ENCODE data around the gene BCOR. TPM values are rescaled to one million over a fixed set of nuclear protein-coding genes. Genes with fewer than 3 reads are reported as not detected.

BCOR gene
- total RNA-seq, 1 donor from 2014 or later = 74.6 TPM

DNA sequence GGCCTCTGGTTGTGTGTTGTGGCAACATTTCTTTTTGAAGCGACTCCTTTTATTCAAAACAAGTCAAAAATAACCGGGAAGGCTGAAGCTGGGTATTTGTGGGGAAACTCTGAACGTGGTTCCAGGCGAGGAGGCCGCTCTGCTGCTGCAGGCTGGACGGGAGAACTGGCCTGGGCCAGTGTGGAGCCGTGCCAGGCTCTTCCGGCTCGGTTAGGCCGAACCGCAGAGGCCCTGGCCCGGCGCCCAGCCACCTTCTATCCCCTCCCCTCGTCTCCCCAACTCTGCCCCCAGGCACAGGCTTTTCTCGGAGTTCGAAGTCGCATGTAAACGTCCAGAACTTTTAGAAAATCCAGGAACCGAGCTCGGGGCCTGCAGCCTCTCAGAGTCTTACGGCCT lies 2.4 kb upstream of the BCOR start:
- H3K4me3 Mint-ChIP-seq (ENCODE audit: low read depth) = peak overlapping the region; percentile 54
- no peaks in the 10 kb centered on the region for H3K9me3 Mint-ChIP-seq
- H3K27ac Mint-ChIP-seq = peak overlapping the region; percentile 75
- peaks cover 11% of the 10 kb centered on the region for H3K4me1 Mint-ChIP-seq (ENCODE audit: low read depth)
- H3K27me3 Mint-ChIP-seq (ENCODE audit: low read depth) = no peaks in the 10 kb centered on the region
- peaks cover 9% of the 10 kb centered on the region for H3K36me3 Mint-ChIP-seq (ENCODE audit: low read depth)
- no peak for DNase-seq (ENCODE audit: low spot score)
- intact Hi-C loops (cut with micrococcal nuclease) = no loop called here

DNA sequence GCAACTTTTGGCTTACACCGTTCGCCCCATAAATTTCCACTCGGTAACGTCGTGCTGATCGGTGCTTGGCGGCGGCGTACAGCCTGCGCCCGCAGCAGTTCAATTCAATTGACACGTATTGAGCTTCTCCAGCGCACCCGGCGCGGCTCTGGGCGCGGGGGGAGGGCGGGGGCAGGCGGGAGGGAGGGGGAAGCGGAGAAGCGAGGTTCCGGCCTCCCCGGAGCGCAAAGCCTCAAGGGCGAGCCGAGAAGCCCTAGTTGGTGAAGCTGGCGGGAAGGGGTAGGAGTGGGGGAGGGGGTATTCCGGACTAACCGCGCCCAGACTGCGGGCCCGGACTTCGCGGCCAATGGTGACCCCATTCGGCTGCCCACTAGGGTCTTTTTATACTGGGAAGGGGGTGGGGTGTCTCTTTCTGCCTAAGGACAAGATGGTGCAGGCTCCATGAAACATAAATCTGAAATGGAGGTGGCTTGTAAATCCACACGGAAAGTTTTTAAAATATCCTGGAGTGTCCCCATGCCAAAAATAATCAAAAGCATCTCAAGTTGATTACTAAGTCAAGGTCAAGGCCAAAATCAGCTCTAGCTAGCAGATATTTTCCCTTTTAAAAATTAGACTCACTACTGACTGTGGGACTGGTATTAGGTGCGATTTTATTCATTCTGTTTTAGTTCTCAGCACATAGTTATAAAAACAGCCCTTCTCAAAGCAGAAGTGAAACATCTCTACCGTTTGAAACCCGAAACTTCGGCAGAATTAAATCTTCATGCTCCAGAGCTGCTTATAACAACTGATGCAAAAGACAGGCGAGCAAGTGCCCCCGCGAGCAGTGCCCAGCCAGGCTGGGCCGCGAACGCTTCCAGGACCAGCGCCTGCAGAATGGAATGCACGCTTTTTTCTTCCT lies 1.5 kb upstream of the BCOR start:
- H3K27me3 Mint-ChIP-seq (ENCODE audit: low read depth) = no peaks in the 10 kb centered on the region
- peak; percentile 57 for DNase-seq (ENCODE audit: low spot score)
- peaks cover 13% of the 10 kb centered on the region for H3K36me3 Mint-ChIP-seq (ENCODE audit: low read depth)
- peaks cover 15% of the 10 kb centered on the region for H3K4me1 Mint-ChIP-seq (ENCODE audit: low read depth)
- intact Hi-C loops (cut with micrococcal nuclease) = loop anchor here (2.0 to 10.0 kb wide), 4 partner anchors 53 to 285 kb away; no protein-coding TSS in a partner anchor
- peak overlapping the region; percentile 95 for H3K27ac Mint-ChIP-seq
- peak overlapping the region; percentile 86 for H3K4me3 Mint-ChIP-seq (ENCODE audit: low read depth)
- H3K9me3 Mint-ChIP-seq = no peaks in the 10 kb centered on the region

DNA sequence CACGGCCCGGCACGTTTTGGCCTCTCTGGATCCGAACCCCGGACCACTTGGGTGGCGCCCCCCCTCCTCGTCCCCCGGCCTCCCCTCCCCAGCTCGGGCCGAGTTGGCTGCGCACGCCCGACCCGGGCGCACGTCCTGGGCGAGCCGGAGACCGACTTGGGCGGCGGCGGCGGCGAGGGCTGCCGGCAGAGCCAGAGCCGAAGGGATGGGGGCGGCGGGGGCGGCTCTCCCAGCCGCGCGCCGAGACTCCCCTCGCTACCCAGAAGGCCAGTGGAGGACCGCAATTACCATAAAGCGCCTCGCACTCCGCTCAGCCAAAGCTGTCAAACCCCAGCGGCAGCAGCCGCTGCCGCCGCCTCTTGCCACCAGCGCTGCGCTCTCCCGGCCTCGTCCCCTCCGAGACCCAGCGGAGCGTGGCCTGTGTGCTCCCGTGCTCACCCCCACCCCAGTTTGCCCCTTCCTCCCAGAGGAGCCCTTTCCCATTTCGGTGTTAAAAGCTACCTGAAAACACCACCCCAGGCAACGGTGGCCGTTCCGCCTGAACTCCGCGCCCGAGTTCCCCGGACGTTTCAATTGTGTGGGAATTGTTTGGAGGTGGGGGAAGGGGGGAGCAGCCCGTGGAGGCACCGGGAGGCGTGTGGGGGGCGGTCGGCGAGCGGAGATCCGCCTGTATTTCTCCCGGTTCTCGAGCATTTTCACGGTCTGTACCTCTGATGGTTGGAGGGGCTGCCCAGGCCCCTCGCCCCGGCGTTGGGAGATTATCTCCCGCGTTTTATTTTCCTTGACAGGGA lies 701 bp upstream of the BCOR start:
- peaks cover 21% of the 10 kb centered on the region for H3K4me1 Mint-ChIP-seq (ENCODE audit: low read depth)

DNA sequence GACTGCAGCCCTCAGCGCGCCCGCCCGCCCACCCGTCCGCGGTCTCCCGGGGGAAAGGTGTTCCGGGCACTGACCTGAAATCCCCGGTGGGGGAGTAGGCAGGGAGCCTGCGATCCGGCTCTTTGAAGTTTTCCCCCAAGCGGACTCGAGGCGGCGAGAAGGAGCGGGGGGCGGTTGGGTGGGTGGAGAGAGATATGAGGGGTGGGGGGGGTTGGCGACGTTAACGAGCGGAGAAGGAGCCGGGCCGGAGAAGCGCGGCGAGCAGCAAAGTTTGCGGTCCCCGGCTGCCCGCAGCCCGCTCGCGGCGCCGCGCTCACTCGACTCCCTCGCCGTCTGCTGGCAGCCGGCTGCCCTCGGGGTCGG lies 636 bp downstream of the BCOR start:
- Mint-ChIP-seq H3K36me3 (ENCODE audit: low read depth) (peaks cover 31% of the 10 kb centered on the region), H3K4me1 (ENCODE audit: low read depth) (peaks cover 32% of the 10 kb centered on the region), H3K9me3 (no peaks in the 10 kb centered on the region), H3K27me3 (ENCODE audit: low read depth) (no peaks in the 10 kb centered on the region), H3K4me3 (ENCODE audit: low read depth) (peak overlapping the region; percentile 90), H3K27ac (peak overlapping the region; percentile 55)
- intact Hi-C loops (cut with micrococcal nuclease) = loop anchor here (2.0 to 10.0 kb wide), 5 partner anchors 84 to 330 kb away; no protein-coding TSS in a partner anchor
- DNase-seq (ENCODE audit: low spot score) = peak; percentile 18

More for the DNA sequence above, 701 bp upstream of the BCOR start:
- Mint-ChIP-seq H3K4me3 (ENCODE audit: low read depth) (peak overlapping the region; percentile 86), H3K27me3 (ENCODE audit: low read depth) (no peaks in the 10 kb centered on the region), H3K36me3 (ENCODE audit: low read depth) (peaks cover 19% of the 10 kb centered on the region), H3K27ac (peak overlapping the region; percentile 95), H3K9me3 (no peaks in the 10 kb centered on the region)
- peak; percentile 58 for DNase-seq (ENCODE audit: low spot score)
- intact Hi-C loops (cut with micrococcal nuclease) = loop anchor here (1.0 to 10.0 kb wide), 5 partner anchors 8 to 284 kb away; no protein-coding TSS in a partner anchor

DNA sequence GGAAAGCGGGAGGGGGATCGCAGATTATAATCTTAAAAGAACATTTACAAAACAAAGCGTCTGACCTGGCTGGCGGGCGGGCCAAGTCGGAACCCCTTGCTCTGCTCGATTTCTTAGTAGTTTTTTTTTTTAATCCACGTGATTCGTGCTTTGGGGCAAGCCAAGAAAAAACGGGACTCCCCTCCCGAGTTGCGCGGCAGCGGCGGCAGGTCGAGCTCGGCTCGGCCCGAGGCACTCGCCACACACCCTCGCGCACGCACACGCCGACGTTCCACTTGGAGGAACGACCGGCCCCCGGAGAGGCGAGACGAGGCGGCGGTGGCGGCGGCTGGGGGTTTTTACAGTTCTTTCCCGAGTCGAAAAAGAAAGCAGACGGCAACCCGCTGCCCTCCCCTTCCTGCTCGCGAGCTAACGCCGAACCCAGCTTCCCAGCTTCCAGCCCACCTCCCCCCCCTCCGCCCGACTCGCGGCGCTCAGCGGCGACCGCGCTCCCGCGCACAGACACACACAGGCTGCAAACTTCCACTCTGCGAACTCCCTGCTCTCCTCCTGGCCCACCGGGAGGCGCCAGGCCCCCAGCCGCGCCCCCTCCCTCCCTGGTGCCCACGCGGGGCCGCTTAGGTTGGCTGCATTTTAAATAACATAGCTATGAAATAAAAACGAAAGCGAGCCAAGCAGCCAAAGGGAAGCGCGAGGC lies 1.2 kb downstream of the BCOR start:
- H3K4me1 Mint-ChIP-seq (ENCODE audit: low read depth) = peaks cover 32% of the 10 kb centered on the region
- no peaks in the 10 kb centered on the region for H3K27me3 Mint-ChIP-seq (ENCODE audit: low read depth)
- peak overlapping the region; percentile 84 for H3K27ac Mint-ChIP-seq
- peaks cover 31% of the 10 kb centered on the region for H3K36me3 Mint-ChIP-seq (ENCODE audit: low read depth)
- H3K4me3 Mint-ChIP-seq (ENCODE audit: low read depth) = peak overlapping the region; percentile 90
- intact Hi-C loops (cut with micrococcal nuclease) = loop anchor here (2.0 to 10.0 kb wide), 5 partner anchors 84 to 330 kb away; no protein-coding TSS in a partner anchor
- H3K9me3 Mint-ChIP-seq = no peaks in the 10 kb centered on the region
- peak; percentile 63 for DNase-seq (ENCODE audit: low spot score)

DNA sequence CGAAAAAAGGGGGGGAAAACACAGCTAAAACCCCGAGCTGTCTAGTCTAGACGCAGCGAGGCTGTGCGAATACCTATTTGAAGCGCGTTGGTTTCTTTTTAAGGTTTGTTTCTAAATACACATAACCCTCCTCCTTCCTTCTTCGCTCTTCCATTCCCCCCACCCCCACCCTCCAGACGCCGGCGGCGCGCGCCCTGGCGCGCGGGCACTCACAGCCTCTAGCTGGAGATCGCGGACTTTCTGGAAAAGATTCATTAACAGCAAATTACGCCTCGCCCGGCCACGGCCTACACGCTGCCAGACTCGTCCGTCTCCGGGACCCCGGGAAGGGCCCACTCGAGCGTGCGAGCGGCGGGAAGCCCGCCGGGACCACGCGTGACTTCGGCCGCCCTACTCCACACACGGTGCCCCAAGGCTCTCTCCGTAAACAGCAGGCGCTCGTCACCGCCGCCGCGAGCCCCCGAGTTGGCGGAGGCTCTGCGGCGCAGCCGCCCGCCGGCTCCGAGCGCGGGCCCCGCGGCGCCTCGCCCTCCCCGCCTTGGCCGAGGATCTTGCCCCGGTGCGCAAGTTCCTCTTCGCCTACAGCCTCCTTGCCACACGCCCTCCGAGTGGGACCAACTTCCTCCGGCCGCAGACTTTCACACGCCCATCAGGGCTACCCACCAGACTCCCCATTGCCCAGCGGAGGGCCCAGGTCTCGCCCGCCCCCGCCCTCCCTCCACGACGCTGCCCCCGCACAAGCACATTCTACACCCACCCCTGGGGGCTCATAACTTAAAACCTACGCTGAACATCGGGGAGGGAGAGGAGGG lies 2.0 kb downstream of the BCOR start:
- intact Hi-C loops (cut with micrococcal nuclease) = loop anchor here (1.0 to 10.0 kb wide), 6 partner anchors 79 to 329 kb away; no protein-coding TSS in a partner anchor
- DNase-seq (ENCODE audit: low spot score) = no peak

DNA sequence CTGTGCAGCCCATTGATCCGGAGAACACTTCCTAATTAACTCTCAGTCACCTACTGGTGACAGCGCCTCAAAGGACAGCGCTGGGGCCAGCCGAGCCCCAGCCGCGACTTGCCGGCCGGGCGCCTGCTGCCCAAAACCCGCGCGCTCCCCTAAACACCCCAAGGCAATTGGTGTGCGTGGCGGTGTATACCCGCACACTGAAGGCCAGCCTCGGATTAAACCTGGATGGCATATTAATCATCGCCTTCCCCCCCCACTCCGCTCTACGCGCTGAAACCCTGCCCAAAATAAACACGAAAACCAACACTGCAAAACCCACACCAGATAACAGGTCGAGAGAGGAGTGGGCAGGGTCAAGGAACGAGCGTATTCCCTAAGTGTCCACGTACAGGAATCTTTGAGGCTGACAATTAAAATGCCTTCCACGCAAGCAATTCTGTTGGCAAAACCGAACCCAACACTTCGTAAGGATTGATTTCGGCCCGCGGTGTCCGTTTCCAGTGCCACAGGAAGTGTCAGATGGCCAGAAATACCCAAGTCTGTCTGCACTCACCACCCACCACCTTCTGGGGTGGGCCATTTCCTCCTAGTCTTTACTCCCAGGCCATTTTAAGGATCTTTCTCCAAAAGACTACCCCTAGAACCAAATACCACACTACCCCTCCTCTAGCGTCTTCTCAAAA lies 2.7 kb downstream of the BCOR start:
- Mint-ChIP-seq H3K36me3 (ENCODE audit: low read depth) (peaks cover 38% of the 10 kb centered on the region), H3K9me3 (no peaks in the 10 kb centered on the region), H3K4me1 (ENCODE audit: low read depth) (peaks cover 39% of the 10 kb centered on the region), H3K4me3 (ENCODE audit: low read depth) (peak overlapping the region; percentile 90), H3K27me3 (ENCODE audit: low read depth) (no peaks in the 10 kb centered on the region), H3K27ac (peak overlapping the region; percentile 79)
- DNase-seq (ENCODE audit: low spot score) = no peak
- intact Hi-C loops (cut with micrococcal nuclease) = loop anchor here (1.0 to 10.0 kb wide), 4 partner anchors 79 to 280 kb away; no protein-coding TSS in a partner anchor

More for the DNA sequence above, 2.0 kb downstream of the BCOR start:
- Mint-ChIP-seq H3K4me3 (ENCODE audit: low read depth) (peak overlapping the region; percentile 90), H3K4me1 (ENCODE audit: low read depth) (peaks cover 39% of the 10 kb centered on the region), H3K27me3 (ENCODE audit: low read depth) (no peaks in the 10 kb centered on the region), H3K36me3 (ENCODE audit: low read depth) (peaks cover 37% of the 10 kb centered on the region), H3K9me3 (no peaks in the 10 kb centered on the region), H3K27ac (peak overlapping the region; percentile 84)

DNA sequence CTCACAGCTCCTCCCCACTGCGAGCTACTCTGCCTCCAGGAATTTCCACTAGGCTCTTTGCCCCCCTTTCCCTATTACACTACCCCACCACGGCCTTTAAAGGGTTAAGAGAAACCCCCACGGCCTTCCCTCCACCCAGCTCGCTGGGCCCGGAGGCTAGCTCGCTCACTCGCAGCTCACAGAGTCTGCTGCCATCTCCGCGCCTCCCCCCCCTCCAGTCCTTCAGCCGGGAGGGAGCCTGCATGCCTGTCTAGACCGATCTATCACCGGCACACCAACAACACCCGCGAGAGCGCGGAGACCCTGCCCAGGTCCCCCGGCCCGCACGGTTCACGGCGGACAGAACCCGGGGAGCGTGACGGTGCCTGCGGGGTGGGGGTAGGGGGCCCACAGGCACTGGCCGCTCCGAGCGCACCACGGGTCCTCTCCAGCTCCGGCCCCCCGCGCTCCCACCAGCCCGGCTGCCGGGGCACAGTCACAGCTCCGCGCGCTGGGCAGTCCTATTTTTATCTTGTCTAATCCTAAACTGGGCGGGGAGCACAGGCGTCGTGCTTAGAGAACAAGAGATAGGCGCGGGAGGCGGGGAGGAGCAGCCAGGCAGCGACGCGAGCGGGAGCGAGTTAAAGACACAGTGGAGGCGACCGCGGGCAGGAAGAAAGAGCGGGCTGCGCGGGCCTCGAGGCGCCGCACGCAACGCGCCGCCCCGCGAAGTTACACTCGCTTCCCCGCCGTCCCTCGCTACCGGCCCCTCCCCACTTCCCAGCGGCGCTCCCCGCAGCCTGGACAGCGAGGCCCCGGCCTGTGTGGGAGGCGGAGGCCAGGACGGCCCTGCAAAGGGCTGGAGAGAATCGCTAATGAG lies 3.5 kb downstream of the BCOR start:
- peaks cover 35% of the 10 kb centered on the region for H3K4me1 Mint-ChIP-seq (ENCODE audit: low read depth)
- intact Hi-C loops (cut with micrococcal nuclease) = loop anchor here (10.0 kb wide), 1 partner anchor 279 kb away; no protein-coding TSS in a partner anchor
- peaks cover 38% of the 10 kb centered on the region for H3K36me3 Mint-ChIP-seq (ENCODE audit: low read depth)
- peak; percentile 41 for DNase-seq (ENCODE audit: low spot score)
- H3K9me3 Mint-ChIP-seq = no peaks in the 10 kb centered on the region
- H3K27me3 Mint-ChIP-seq (ENCODE audit: low read depth) = no peaks in the 10 kb centered on the region
- peak overlapping the region; percentile 90 for H3K4me3 Mint-ChIP-seq (ENCODE audit: low read depth)
- no peak overlapping the region for H3K27ac Mint-ChIP-seq

DNA sequence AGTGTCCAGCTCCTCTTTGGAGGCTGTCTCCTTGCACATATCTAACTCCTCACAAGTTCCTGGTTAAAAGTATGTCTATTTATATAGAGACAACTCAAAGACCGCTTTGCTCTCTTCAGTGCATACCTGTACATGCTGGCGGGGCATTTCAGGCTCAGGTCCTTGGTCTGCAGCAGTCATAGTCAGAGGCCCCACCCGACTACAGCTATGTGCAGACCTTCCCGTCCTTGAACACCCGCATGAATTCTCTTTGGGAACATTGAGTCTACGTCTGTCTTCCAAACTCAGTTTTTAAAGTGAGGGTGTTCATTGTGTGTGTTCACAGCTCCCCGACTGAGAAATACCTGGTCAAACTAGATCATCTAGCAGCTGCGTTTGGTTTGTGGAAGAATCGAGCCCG lies 4.2 kb downstream of the BCOR start:
- Mint-ChIP-seq H3K36me3 (ENCODE audit: low read depth) (peaks cover 42% of the 10 kb centered on the region), H3K4me1 (ENCODE audit: low read depth) (peaks cover 41% of the 10 kb centered on the region), H3K27me3 (ENCODE audit: low read depth) (no peaks in the 10 kb centered on the region), H3K27ac (no peak overlapping the region), H3K9me3 (no peaks in the 10 kb centered on the region), H3K4me3 (ENCODE audit: low read depth) (peak overlapping the region; percentile 90)
- intact Hi-C loops (cut with micrococcal nuclease) = loop anchor here (10.0 kb wide), 1 partner anchor 279 kb away; no protein-coding TSS in a partner anchor
- no peak for DNase-seq (ENCODE audit: low spot score)

DNA sequence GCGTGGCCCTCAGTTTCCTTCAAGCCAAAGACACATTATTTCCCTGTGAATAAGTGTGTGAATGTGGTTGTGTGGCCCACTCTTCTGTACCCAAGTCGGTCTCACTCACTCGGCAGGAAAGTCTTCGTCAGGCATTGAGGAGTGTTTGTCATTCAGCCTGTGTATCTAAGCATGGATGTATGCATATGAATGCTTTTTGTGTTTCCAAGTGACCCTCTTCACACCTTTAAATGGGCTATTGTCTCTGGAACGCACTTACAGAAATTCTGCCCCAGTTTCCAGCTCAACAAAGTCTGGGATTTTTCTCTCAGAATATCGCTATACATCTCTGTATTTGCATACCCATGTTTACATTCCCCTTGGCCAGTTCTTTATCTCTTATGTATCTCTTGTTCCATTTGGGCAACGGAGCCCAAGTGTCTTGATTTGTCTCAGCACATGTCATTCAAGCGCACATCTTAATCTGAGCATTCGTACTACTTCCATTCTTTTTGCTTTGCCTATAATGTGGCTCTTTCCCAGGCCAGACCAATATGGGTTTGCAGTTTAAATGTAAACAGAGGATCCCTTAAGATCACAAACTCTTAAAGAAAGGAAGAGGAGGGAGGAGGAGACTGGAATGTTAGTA lies 4.8 kb downstream of the BCOR start:
- Mint-ChIP-seq H3K9me3 (no peaks in the 10 kb centered on the region), H3K4me1 (ENCODE audit: low read depth) (peaks cover 45% of the 10 kb centered on the region), H3K27me3 (ENCODE audit: low read depth) (no peaks in the 10 kb centered on the region), H3K36me3 (ENCODE audit: low read depth) (peaks cover 43% of the 10 kb centered on the region), H3K27ac (no peak overlapping the region), H3K4me3 (ENCODE audit: low read depth) (peak overlapping the region; percentile 42)
- DNase-seq (ENCODE audit: low spot score) = no peak
- intact Hi-C loops (cut with micrococcal nuclease) = loop anchor here (10.0 kb wide), 1 partner anchor 278 kb away; no protein-coding TSS in a partner anchor

Measured in activated T-helper 2 cell treated with anti-CD3 and anti-CD28 coated beads, Interferon-gamma antibody, Interleukin-2, Interleukin-4, amounts not matched to agents 10 μg/mL and 5 μg/mL and 100 μg/mL, durations not matched to agents 14 hours and 24 hours and 36 hours (primary cell).